Right lobe of liver (tissue), 6 donors: ENCODE measurements around the gene DYNC1LI1. TPM values are rescaled to one million over a fixed set of nuclear protein-coding genes. Genes with fewer than 3 reads are reported as not detected.
A peak's percentile ranks its signal among the peaks of the same experiment; 100 is the strongest.

Experiments used
- ATAC-seq, 4 donors: fragments of 200-7000 bp; cut with Tn5 transposase; one replicate each; pipeline ENCODE4 v1.9.1; 2020; ENCODE audit warnings: mild to moderate bottlenecking in 4 of 4, moderate library complexity in 4 of 4
- DNase-seq, 3 donors: peaks; one replicate each; pipeline ENCODE4 v3.0.0-alpha.2; 2020
- H3K27ac ChIP-seq, 3 donors: fragments of 200-600 bp; one replicate each; pipeline ENCODE4 v1.8.0; 2022
- H3K27me3 ChIP-seq, 2 donors: fragments of 200-600 bp; one replicate each; pipeline ENCODE4 v1.8.0; 2022
- H3K36me3 ChIP-seq, 4 donors: fragments of 200-600 bp; sonication (generic) in 1 of 4; one replicate each; pipeline versions ENCODE4 v1.5.1 to v1.8.0; 2017 to 2022; ENCODE audit warnings: control low read depth in 1 of 4
- H3K4me1 ChIP-seq, 4 donors: fragments of 200-600 bp; sonication (generic) in 1 of 4; one replicate each; pipeline versions ENCODE4 v1.5.1 to v1.8.0; 2017 to 2022; ENCODE audit warnings: control low read depth in 1 of 4
- H3K4me3 ChIP-seq, 3 donors: fragments of 200-600 bp; one replicate each; pipeline ENCODE4 v1.8.0; 2022
- H3K9me3 ChIP-seq, 4 donors: fragments of 200-600 bp; sonication (generic) in 1 of 4; one replicate each; pipeline versions ENCODE4 v1.5.1 to v1.8.0; 2017 to 2022; ENCODE audit warnings: control low read depth in 1 of 4
- POLR2A ChIP-seq: fragments of 450-650 bp; IDR thresholded peaks from one replicate; pipeline ENCODE4 v1.6.1; 2017; ENCODE audit warnings: antibody characterized with exemption, mild to moderate bottlenecking
- WGBS: methylation state at CpG from one replicate; pipeline ENCODE4 v1.1.6; 2018; ENCODE audit warnings: low coverage, low lambda C conversion rate; ENCODE audit not compliant: insufficient coverage; ENCODE audit errors: missing lambda C conversion rate; 5-methylcytosine and 5-hydroxymethylcytosine counted together
- intact Hi-C, 2 donors: fragments of 100-400 bp; cut with DNase I; formaldehyde crosslinking; loops; one replicate each; pipeline versions ENCODE4 v1.11.2 to v1.14.1; 2022
- total RNA-seq, 6 experiments: library from RNA; depleted of rRNA in 2 of 6; stranded (reverse); fragments of >200 nt in 2 of 6; fragmentation: NEBNext Ultra II Directional in 3 of 6; extraction: Animal tissue kit (Norgen Biotek cat#: 25700) in 3 of 6; gene quantifications; one replicate each; pipeline versions ENCODE4 v1.1.0 to v1.2.4, GENCODE V29; 2016 to 2023
- TF ChIP-seq, protein P1 (sequence below), 4 donors: fragments of 200-600 bp in 3 of 4; fragments of 450-650 bp in 1 of 4; IDR thresholded peaks; one replicate each; pipeline versions ENCODE4 v1.5.1 to v1.8.0; 2016 to 2022; ENCODE audit warnings: antibody characterized with exemption in 4 of 4, mild to moderate bottlenecking in 2 of 4
- donor health status: DM: no; HTN: yes; CAD: no.
- donor health status: DM: no; HTN: no; CAD: no.
- donor health status: DM: no; HTN: no; CAD: no.
- donor health status: DM: no; HTN: yes; CAD: no.
- donor health status: DM: no; HTN: yes; CAD: no.

Gene DYNC1LI1
- total RNA-seq, 6 experiments from 2014 or later: 7.6 to 16.9 (median 12.6) TPM

DNA sequence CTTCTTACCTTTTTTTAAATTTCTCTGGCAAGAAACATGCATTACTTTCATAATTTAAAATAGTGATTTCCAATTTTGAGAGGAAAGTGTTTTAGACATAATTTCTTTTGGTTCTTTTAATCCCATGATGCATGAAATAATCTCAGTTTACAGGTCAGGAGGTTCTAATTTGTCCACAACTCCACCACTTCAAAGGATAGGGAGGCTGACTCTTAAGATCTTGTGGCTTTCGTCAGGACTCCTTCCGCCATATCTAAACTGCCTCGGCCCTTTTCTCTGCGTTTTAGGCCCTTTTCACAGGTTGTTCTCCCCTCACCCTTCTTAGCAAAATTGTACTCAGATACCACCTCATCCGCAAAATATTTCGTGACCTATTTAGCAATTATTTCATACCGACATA is 8.0 kb downstream of the DYNC1LI1 start:
- intact Hi-C loops: no loop called here
- DNase-seq (no peak), ATAC-seq (no peak)
- Histone ChIP-seq H3K27ac (no peak overlapping the region), H3K9me3 (no peaks in the 10 kb centered on the region), H3K4me1 (peaks cover 0 to 7% (median 0%) of the 10 kb centered on the region in 4 donors), H3K27me3 (no peaks in the 10 kb centered on the region), H3K36me3 (no peaks in the 10 kb centered on the region), H3K4me3 (no peak overlapping the region)
- 96% methylated on average over 7 of the region's 7 CpGs for WGBS
- no peak for TF ChIP-seq POLR2A
- TF ChIP-seq, protein P1, sequence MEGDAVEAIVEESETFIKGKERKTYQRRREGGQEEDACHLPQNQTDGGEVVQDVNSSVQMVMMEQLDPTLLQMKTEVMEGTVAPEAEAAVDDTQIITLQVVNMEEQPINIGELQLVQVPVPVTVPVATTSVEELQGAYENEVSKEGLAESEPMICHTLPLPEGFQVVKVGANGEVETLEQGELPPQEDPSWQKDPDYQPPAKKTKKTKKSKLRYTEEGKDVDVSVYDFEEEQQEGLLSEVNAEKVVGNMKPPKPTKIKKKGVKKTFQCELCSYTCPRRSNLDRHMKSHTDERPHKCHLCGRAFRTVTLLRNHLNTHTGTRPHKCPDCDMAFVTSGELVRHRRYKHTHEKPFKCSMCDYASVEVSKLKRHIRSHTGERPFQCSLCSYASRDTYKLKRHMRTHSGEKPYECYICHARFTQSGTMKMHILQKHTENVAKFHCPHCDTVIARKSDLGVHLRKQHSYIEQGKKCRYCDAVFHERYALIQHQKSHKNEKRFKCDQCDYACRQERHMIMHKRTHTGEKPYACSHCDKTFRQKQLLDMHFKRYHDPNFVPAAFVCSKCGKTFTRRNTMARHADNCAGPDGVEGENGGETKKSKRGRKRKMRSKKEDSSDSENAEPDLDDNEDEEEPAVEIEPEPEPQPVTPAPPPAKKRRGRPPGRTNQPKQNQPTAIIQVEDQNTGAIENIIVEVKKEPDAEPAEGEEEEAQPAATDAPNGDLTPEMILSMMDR (IDR thresholded peaks at IDR 0.05): no peak

DNA sequence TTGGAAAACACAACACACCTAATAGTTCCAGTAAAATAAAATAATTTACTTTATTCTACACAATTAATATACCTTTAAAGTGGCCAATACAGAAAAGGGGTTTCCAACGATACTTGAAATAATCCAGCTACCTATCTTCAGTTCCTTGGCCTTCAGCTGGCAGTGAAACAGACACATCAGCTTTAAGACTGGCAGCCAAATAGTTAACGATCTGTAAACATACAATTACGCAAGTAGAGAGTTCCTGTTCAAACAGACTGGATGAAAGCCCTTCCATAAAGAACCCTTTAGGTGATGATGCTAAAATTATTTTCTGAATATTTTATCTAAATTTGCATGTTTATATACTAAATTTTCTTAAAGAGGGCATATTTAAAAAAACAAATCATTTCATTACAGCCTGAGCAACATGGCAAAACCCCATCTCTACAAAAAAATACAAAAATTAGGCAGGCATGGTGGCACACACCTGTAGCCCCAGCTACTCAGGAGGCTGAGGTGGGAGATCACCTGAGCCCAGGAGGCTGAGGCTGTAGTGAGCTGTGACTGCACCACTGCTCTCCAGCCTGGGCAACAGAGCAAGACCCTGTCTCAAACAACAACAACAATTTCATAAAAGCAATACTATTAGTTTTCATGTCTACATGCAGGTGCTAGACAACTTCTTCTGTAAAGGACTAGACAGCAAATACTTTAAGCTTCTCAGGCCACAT is 12.9 kb downstream of the DYNC1LI1 start:
- Histone ChIP-seq H3K4me3 (no peak overlapping the region), H3K27ac (no peak overlapping the region), H3K9me3 (no peaks in the 10 kb centered on the region), H3K4me1 (peaks cover 0 to 10% (median 0%) of the 10 kb centered on the region in 4 donors), H3K27me3 (no peaks in the 10 kb centered on the region), H3K36me3 (no peaks in the 10 kb centered on the region)
- ATAC-seq (peak; percentile 69 to 87 (median 83)), DNase-seq (no peak)
- WGBS: 15% methylated on average over 3 of the region's 3 CpGs
- intact Hi-C loops: no loop called here
- no peak for TF ChIP-seq POLR2A
- TF ChIP-seq, protein P1 (IDR thresholded peaks at IDR 0.05): no peak

DNA sequence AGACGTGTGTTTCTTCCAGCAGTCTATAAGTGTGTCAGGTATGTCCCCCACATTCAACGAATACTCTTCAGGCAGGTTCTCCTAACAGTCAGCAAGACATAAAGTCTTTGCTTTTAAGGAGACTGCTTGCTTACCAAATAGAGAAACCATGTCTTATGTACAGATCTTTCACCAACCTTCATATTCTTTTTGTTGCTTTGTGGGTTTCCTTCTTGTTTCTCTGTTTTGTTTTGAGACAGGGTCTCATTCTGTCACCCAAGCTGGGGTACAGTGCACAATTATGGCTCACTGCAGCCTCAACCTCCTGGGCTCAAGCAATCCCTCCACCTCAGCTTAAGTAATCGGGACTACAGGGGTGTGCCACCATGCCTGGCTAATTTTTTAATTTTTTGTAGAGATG is 14.3 kb downstream of the DYNC1LI1 start:
- TF ChIP-seq, protein P1 (IDR thresholded peaks at IDR 0.05): no peak
- no peak for TF ChIP-seq POLR2A
- intact Hi-C loops: no loop called here
- Histone ChIP-seq H3K36me3 (no peaks in the 10 kb centered on the region), H3K27me3 (no peaks in the 10 kb centered on the region), H3K27ac (no peak overlapping the region), H3K9me3 (no peaks in the 10 kb centered on the region), H3K4me1 (peaks cover 0 to 10% (median 0%) of the 10 kb centered on the region in 4 donors), H3K4me3 (no peak overlapping the region)
- ATAC-seq (no peak), DNase-seq (no peak)
- WGBS: 78% methylated on average over 2 of the region's 3 CpGs

DNA sequence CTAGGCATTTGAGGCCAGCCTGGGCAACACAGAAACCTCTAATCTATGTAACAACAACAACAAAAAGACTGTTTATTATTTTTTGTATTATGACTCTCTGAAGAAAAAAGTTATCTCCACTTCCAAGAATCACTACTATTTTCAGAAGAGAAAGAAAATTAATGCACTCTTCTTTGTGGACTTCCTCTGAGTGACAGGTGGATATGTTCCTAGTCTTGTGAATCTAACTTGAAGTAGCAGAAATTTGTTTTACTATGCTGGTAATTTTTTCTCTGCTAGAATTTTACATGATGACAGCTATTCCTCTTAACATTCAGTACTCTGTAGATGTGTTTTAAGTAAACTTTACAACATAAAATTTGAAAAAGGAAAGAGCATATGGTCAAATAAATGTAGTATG is 16.7 kb downstream of the DYNC1LI1 start:
- Histone ChIP-seq H3K4me3 (no peak overlapping the region), H3K4me1 (peaks cover 0 to 8% (median 0%) of the 10 kb centered on the region in 4 donors), H3K27ac (no peak overlapping the region), H3K27me3 (no peaks in the 10 kb centered on the region), H3K36me3 (no peaks in the 10 kb centered on the region), H3K9me3 (no peaks in the 10 kb centered on the region)
- ATAC-seq (no peak), DNase-seq (no peak)
- intact Hi-C loops: no loop called here
- TF ChIP-seq, protein P1 (IDR thresholded peaks at IDR 0.05): no peak
- TF ChIP-seq POLR2A: no peak
